RWPE2 (cell line): ENCODE data around the gene RFX7.

Source experiments
- ATAC-seq: fragments of 200-7000 bp; cut with Tn5 transposase; 3 replicates; pipeline ENCODE4 v1.9.1; 2021; ENCODE audit warnings: low read depth
- DNase-seq: peaks from one replicate; pipeline ENCODE4 v3.0.0-alpha.2; 2020; ENCODE audit warnings: low spot score
- H3K27ac ChIP-seq: fragments of 450-650 bp; 2 replicates; pipeline ENCODE4 v1.5.1; 2017; ENCODE audit warnings: mild to moderate bottlenecking; ENCODE audit not compliant: poor library complexity, severe bottlenecking
- H3K27me3 ChIP-seq: fragments of 250-450 bp; sonication (Bioruptor Pico); 2 replicates; pipeline ENCODE4 v1.5.1; 2021; ENCODE audit warnings: mild to moderate bottlenecking, moderate library complexity; ENCODE audit not compliant: insufficient read depth, poor library complexity, severe bottlenecking
- H3K36me3 ChIP-seq: fragments of 250-450 bp; sonication (Bioruptor Pico); 2 replicates; pipeline ENCODE4 v1.5.1; 2020; ENCODE audit warnings: low read depth, mild to moderate bottlenecking, moderate library complexity
- H3K4me1 ChIP-seq: fragments of 250-450 bp; sonication (Bioruptor Pico); 2 replicates; pipeline ENCODE4 v1.5.1; 2021; ENCODE audit warnings: mild to moderate bottlenecking, moderate library complexity; ENCODE audit not compliant: insufficient read depth, poor library complexity, severe bottlenecking
- H3K4me3 ChIP-seq: fragments of 250-450 bp; sonication (Bioruptor Pico); 2 replicates; pipeline ENCODE4 v1.5.1; 2021; ENCODE audit warnings: mild to moderate bottlenecking, moderate library complexity; ENCODE audit not compliant: severe bottlenecking
- H3K9me3 ChIP-seq: fragments of 250-450 bp; sonication (Bioruptor Pico); 2 replicates; pipeline ENCODE4 v1.5.1; 2021; ENCODE audit warnings: mild to moderate bottlenecking, moderate library complexity; ENCODE audit not compliant: severe bottlenecking
- CTCF ChIP-seq: fragments of 450-650 bp; IDR thresholded peaks from one replicate; pipeline ENCODE4 v1.5.1; 2017; ENCODE audit warnings: mild to moderate bottlenecking, moderate library complexity; ENCODE audit not compliant: poor library complexity, severe bottlenecking

RFX7 gene

GRCh38 chr15:56150204-56150603 is 93.5 kb downstream of the RFX7 start:
- no peaks in the 10 kb centered on the region for H3K4me1 ChIP-seq
- H3K9me3 ChIP-seq, result peaks cover 4% of the 10 kb centered on the region
- H3K27me3 ChIP-seq, result no peaks in the 10 kb centered on the region
- ATAC-seq (no peak), DNase-seq (no peak)
- H3K4me3 ChIP-seq, result no peak overlapping the region
- TF ChIP-seq CTCF, result no peak
- no peak overlapping the region for H3K27ac ChIP-seq
- H3K36me3 ChIP-seq, result peaks cover 3% of the 10 kb centered on the region; the same call in 1 of the 2 replicates

- Histone ChIP-seq H3K27ac (no peak overlapping the region), H3K9me3 (no peaks in the 10 kb centered on the region), H3K4me3 (no peak overlapping the region), H3K4me1 (no peaks in the 10 kb centered on the region), H3K36me3 (peaks cover 11% of the 10 kb centered on the region), H3K27me3 (no peaks in the 10 kb centered on the region)
- TF ChIP-seq CTCF, result no peak
- no peak for ATAC-seq
- no peak for DNase-seq
Measured at GRCh38 chr15:56148064-56148463, 95.6 kb downstream of the RFX7 start.

GRCh38 chr15:56146756-56147155 is 96.9 kb downstream of the RFX7 start:
- no peak overlapping the region for H3K27ac ChIP-seq
- no peak for TF ChIP-seq CTCF
- no peak overlapping the region for H3K4me3 ChIP-seq
- H3K9me3 ChIP-seq, result no peaks in the 10 kb centered on the region
- H3K4me1 ChIP-seq, result no peaks in the 10 kb centered on the region
- DNase-seq, result no peak
- peaks cover 24% of the 10 kb centered on the region for H3K36me3 ChIP-seq
- ATAC-seq, result no peak
- no peaks in the 10 kb centered on the region for H3K27me3 ChIP-seq

- no peaks in the 10 kb centered on the region for H3K4me1 ChIP-seq
- no peak for DNase-seq
- H3K27ac ChIP-seq, result no peak overlapping the region
- TF ChIP-seq CTCF, result no peak
- peaks cover 23% of the 10 kb centered on the region for H3K9me3 ChIP-seq
- H3K4me3 ChIP-seq, result no peak overlapping the region
- no peaks in the 10 kb centered on the region for H3K27me3 ChIP-seq
- no peak for ATAC-seq
- peaks cover 67% of the 10 kb centered on the region for H3K36me3 ChIP-seq
Measured at GRCh38 chr15:56128081-56128480, 115.6 kb downstream of the RFX7 start.

- no peak for TF ChIP-seq CTCF
- Histone ChIP-seq H3K27me3 (no peaks in the 10 kb centered on the region), H3K27ac (no peak overlapping the region), H3K9me3 (peaks cover 23% of the 10 kb centered on the region), H3K4me3 (no peak overlapping the region), H3K36me3 (peaks cover 58% of the 10 kb centered on the region), H3K4me1 (no peaks in the 10 kb centered on the region)
- ATAC-seq, result no peak
- DNase-seq, result no peak
Measured at GRCh38 chr15:56126409-56126808, 117.3 kb downstream of the RFX7 start.
